Hepatocyte (in vitro differentiated cells): ENCODE measurements around the gene KIF3B.

Experiments used
- CTCF ChIP-seq: fragments of 200-600 bp; sonication (generic); IDR thresholded peaks from 2 replicates; pipeline ENCODE4 v1.5.1; 2016; ENCODE audit warnings: antibody characterized with exemption, mild to moderate bottlenecking; ENCODE audit not compliant: poor library complexity
- EZH2 ChIP-seq: fragments of 200-600 bp; sonication (generic); IDR thresholded peaks from 2 replicates; pipeline ENCODE4 v1.6.1; 2016; ENCODE audit warnings: antibody characterized with exemption, mild to moderate bottlenecking, borderline replicate concordance
- EZH2phosphoT487 ChIP-seq: fragments of 200-600 bp; sonication (generic); IDR thresholded peaks from one replicate; pipeline ENCODE4 v1.6.1; 2018; ENCODE audit warnings: antibody characterized with exemption, mild to moderate bottlenecking, low read depth, moderate library complexity; ENCODE audit not compliant: unreplicated experiment, severe bottlenecking

GRCh38 chr20:32241807-32242206, 35.6 kb upstream of the KIF3B start:
- TF ChIP-seq CTCF (no peak), EZH2 (no peak), EZH2phosphoT487 (no peak)
